Measurements from ENCODE around the gene SGMS1. TPM values are rescaled to one million over a fixed set of nuclear protein-coding genes. Genes with fewer than 3 reads are reported as not detected.
A peak's percentile ranks its signal among the peaks of the same experiment; 100 is the strongest.

The SGMS1 gene
- total and polyA plus RNA-seq, 2 donors (not counting 1 experiment from before 2014, with no cell fraction given) = 39.9 to 82.1 TPM

- Histone ChIP-seq H3K27me3 (ENCODE audit: control insufficient read depth, insufficient read depth, low read length) (no peaks in the 10 kb centered on the region), H3K9ac (ENCODE audit: insufficient read depth, low read length) (no peak overlapping the region), H3K36me3 (ENCODE audit: control insufficient read depth, insufficient read depth, low read length) (no peaks in the 10 kb centered on the region), H2AFZ (ENCODE audit: low read length) (no peak overlapping the region), H3K4me3 (replicated peaks in 1 of 4; ENCODE audit: control extremely low read depth in 1 of 4, insufficient read depth in 1 of 4, low read depth in 3 of 4, low read length in 4 of 4) (no peak overlapping the region), H3K79me2 (ENCODE audit: control insufficient read depth, insufficient read depth, low read length) (no peaks in the 10 kb centered on the region), H3K27ac (ENCODE audit: insufficient read depth, low read length) (no peak overlapping the region), H4K20me1 (ENCODE audit: control insufficient read depth, extremely low read depth, insufficient read depth, low read length) (no peaks in the 10 kb centered on the region), H3K4me1 (ENCODE audit: control insufficient read depth, extremely low read depth, insufficient read depth, low read length) (peaks cover 4% of the 10 kb centered on the region), H3K4me2 (ENCODE audit: extremely low read depth, insufficient read depth, low read length) (no peak overlapping the region), H3K9me3 (ENCODE audit: control insufficient read depth, insufficient read depth, low read depth, low read length) (no peaks in the 10 kb centered on the region)
- TF ChIP-seq EZH2 (IDR thresholded peaks at IDR 0.05; ENCODE audit: low read length, missing control alignments) (no peak), CTCF (conservative IDR thresholded peaks at IDR 0.05 in 1 of 2, IDR thresholded peaks at IDR 0.05 in 1 of 2; ENCODE audit: low read depth in 1 of 2, low read length in 2 of 2) (no peak)
- DNase-seq (ENCODE audit: low read depth in 2 of 2) = no peak
These were observed 109.8 kb downstream of the SGMS1 start for GRCh38 chr10:50513956-50514355.

- Histone ChIP-seq H3K27ac (ENCODE audit: insufficient read depth, low read length) (no peak overlapping the region), H4K20me1 (ENCODE audit: control insufficient read depth, extremely low read depth, insufficient read depth, low read length) (no peaks in the 10 kb centered on the region), H3K9ac (ENCODE audit: insufficient read depth, low read length) (no peak overlapping the region), H3K4me2 (ENCODE audit: extremely low read depth, insufficient read depth, low read length) (no peak overlapping the region), H3K27me3 (ENCODE audit: control insufficient read depth, insufficient read depth, low read length) (no peaks in the 10 kb centered on the region), H3K79me2 (ENCODE audit: control insufficient read depth, insufficient read depth, low read length) (no peaks in the 10 kb centered on the region), H3K9me3 (ENCODE audit: control insufficient read depth, insufficient read depth, low read depth, low read length) (no peaks in the 10 kb centered on the region), H2AFZ (ENCODE audit: low read length) (no peak overlapping the region), H3K4me1 (ENCODE audit: control insufficient read depth, extremely low read depth, insufficient read depth, low read length) (peaks cover 4% of the 10 kb centered on the region), H3K36me3 (ENCODE audit: control insufficient read depth, insufficient read depth, low read length) (no peaks in the 10 kb centered on the region), H3K4me3 (replicated peaks in 1 of 4; ENCODE audit: control extremely low read depth in 1 of 4, insufficient read depth in 1 of 4, low read depth in 3 of 4, low read length in 4 of 4) (no peak overlapping the region)
- DNase-seq (ENCODE audit: low read depth in 2 of 2) = no peak
- TF ChIP-seq CTCF (conservative IDR thresholded peaks at IDR 0.05 in 1 of 2, IDR thresholded peaks at IDR 0.05 in 1 of 2; ENCODE audit: low read depth in 1 of 2, low read length in 2 of 2) = no peak
- no peak for TF ChIP-seq EZH2 (IDR thresholded peaks at IDR 0.05; ENCODE audit: low read length, missing control alignments)
These were observed 110.9 kb downstream of the SGMS1 start for GRCh38 chr10:50512743-50513416.

- no peaks in the 10 kb centered on the region for H3K27me3 ChIP-seq (ENCODE audit: control insufficient read depth, insufficient read depth, low read length)
- H4K20me1 ChIP-seq (ENCODE audit: control insufficient read depth, extremely low read depth, insufficient read depth, low read length) = no peaks in the 10 kb centered on the region
- H2AFZ ChIP-seq (ENCODE audit: low read length) = no peak overlapping the region
- H3K4me1 ChIP-seq (ENCODE audit: control insufficient read depth, extremely low read depth, insufficient read depth, low read length) = peaks cover 4% of the 10 kb centered on the region
- H3K9me3 ChIP-seq (ENCODE audit: control insufficient read depth, insufficient read depth, low read depth, low read length) = no peaks in the 10 kb centered on the region
- H3K27ac ChIP-seq (ENCODE audit: insufficient read depth, low read length) = no peak overlapping the region
- no peak overlapping the region for H3K4me3 ChIP-seq (replicated peaks in 1 of 4; ENCODE audit: control extremely low read depth in 1 of 4, insufficient read depth in 1 of 4, low read depth in 3 of 4, low read length in 4 of 4)
- H3K9ac ChIP-seq (ENCODE audit: insufficient read depth, low read length) = no peak overlapping the region
- DNase-seq (ENCODE audit: low read depth in 2 of 2) = peak; percentile 36 to 51
- H3K36me3 ChIP-seq (ENCODE audit: control insufficient read depth, insufficient read depth, low read length) = no peaks in the 10 kb centered on the region
- TF ChIP-seq CTCF (conservative IDR thresholded peaks at IDR 0.05 in 1 of 2, IDR thresholded peaks at IDR 0.05 in 1 of 2; ENCODE audit: low read depth in 1 of 2, low read length in 2 of 2) (no peak), EZH2 (IDR thresholded peaks at IDR 0.05; ENCODE audit: low read length, missing control alignments) (no peak)
- H3K4me2 ChIP-seq (ENCODE audit: extremely low read depth, insufficient read depth, low read length) = no peak overlapping the region
- no peaks in the 10 kb centered on the region for H3K79me2 ChIP-seq (ENCODE audit: control insufficient read depth, insufficient read depth, low read length)
These were observed 111.6 kb downstream of the SGMS1 start for GRCh38 chr10:50512214-50512595.
